ENCODE data around the gene SPSB1. TPM values are rescaled to one million over a fixed set of nuclear protein-coding genes. Genes with fewer than 3 reads are reported as not detected.

The SPSB1 gene
- total and polyA plus RNA-seq, 12 donors: 1.4 to 14.0 (median 9.9) TPM

DNA sequence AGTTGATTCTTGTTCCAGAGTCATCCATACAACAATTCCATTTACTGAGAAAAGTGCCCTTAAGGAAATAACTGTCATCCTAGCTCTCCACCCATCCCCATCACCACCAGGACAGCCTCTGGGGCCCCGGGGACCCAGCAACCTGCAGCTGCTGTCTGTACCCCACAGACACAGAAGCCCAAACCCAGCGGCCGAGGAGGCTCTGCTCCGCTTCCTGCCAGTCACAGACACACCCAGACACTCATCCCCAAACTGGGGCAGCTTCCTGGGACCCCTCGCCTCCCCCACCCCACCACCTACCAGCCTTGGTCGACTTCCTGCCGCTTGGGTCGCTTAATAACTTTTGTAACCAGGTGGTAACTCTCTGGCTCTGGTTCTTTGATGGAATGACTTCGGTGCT lies 125.0 kb downstream of the SPSB1 start:
- TF ChIP-seq POLR2A (IDR thresholded peaks at IDR 0.05): no peak
- TF ChIP-seq, protein P1, sequence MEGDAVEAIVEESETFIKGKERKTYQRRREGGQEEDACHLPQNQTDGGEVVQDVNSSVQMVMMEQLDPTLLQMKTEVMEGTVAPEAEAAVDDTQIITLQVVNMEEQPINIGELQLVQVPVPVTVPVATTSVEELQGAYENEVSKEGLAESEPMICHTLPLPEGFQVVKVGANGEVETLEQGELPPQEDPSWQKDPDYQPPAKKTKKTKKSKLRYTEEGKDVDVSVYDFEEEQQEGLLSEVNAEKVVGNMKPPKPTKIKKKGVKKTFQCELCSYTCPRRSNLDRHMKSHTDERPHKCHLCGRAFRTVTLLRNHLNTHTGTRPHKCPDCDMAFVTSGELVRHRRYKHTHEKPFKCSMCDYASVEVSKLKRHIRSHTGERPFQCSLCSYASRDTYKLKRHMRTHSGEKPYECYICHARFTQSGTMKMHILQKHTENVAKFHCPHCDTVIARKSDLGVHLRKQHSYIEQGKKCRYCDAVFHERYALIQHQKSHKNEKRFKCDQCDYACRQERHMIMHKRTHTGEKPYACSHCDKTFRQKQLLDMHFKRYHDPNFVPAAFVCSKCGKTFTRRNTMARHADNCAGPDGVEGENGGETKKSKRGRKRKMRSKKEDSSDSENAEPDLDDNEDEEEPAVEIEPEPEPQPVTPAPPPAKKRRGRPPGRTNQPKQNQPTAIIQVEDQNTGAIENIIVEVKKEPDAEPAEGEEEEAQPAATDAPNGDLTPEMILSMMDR (IDR thresholded peaks at IDR 0.05): no peak
- 81 to 86% (median 83%) methylated on average over 8 to 9 of the region's 9 CpGs for WGBS, 4 donors
- peaks cover 11 to 13% of the 10 kb centered on the region in 2 donors for H3K4me1 ChIP-seq (replicated peaks in 1 of 2)
- no peak overlapping the region for H3K4me3 ChIP-seq
- no peak overlapping the region for H3K27ac ChIP-seq
- no peak for DNase-seq
- intact Hi-C loops (cut with DNase I): no loop called here
- no peaks in the 10 kb centered on the region for H3K27me3 ChIP-seq
- H3K9me3 ChIP-seq (replicated peaks in 1 of 3): no peaks in the 10 kb centered on the region
- no peaks in the 10 kb centered on the region for H3K36me3 ChIP-seq (replicated peaks in 1 of 2)

- TF ChIP-seq, protein P1 (IDR thresholded peaks at IDR 0.05): no peak
- TF ChIP-seq POLR2A (IDR thresholded peaks at IDR 0.05): no peak
- peaks cover 0 to 4% of the 10 kb centered on the region in 2 donors for H3K4me1 ChIP-seq (replicated peaks in 1 of 2)
- WGBS, 4 donors: 87 to 96% (median 89%) methylated on average over 6 to 7 of the region's 7 CpGs
Observed at GRCh38 chr1:9418851-9419250, 126.2 kb downstream of the SPSB1 start.

More at GRCh38 chr1:9418851-9419250, 126.2 kb downstream of the SPSB1 start:
- H3K27ac ChIP-seq: no peak overlapping the region
- H3K4me3 ChIP-seq: no peak overlapping the region
- no peaks in the 10 kb centered on the region for H3K9me3 ChIP-seq (replicated peaks in 1 of 3)
- H3K36me3 ChIP-seq (replicated peaks in 1 of 2): no peaks in the 10 kb centered on the region
- no peaks in the 10 kb centered on the region for H3K27me3 ChIP-seq
- DNase-seq: no peak
- intact Hi-C loops (cut with DNase I): no loop called here

Other genes with a start within 250 kb of the SPSB1 start
- 10 to 100 TPM in 5 of 9 donors, 1 to 10 TPM in 3, under 1 TPM in 1; 0.50 to 29.9 (median 12.7) TPM for gene SLC2A5, start 223.3 kb upstream of the SPSB1 start, total RNA-seq
- 1 to 10 TPM; 2.4 to 5.7 (median 2.8) TPM for gene SLC2A5, start 223.3 kb upstream of the SPSB1 start, polyA plus RNA-seq
- gene GPR157, start 163.8 kb upstream of the SPSB1 start, total RNA-seq: 10 to 100 TPM in 4 of 9 donors, 1 to 10 TPM in 5; 5.0 to 16.8 (median 8.5) TPM
- 1 to 10 TPM; 2.0 to 6.7 (median 2.9) TPM for gene GPR157, start 163.8 kb upstream of the SPSB1 start, polyA plus RNA-seq
- gene H6PD, start 58.1 kb upstream of the SPSB1 start, total RNA-seq: 100 to 1,000 TPM in 2 of 9 donors, 10 to 100 TPM in 7; 21.3 to 116 (median 82.3) TPM
- gene H6PD, start 58.1 kb upstream of the SPSB1 start, polyA plus RNA-seq: 10 to 100 TPM; 20.3 to 28.8 (median 22.7) TPM
- 10 to 100 TPM in 1 of 9 donors, 1 to 10 TPM in 8; 2.1 to 10.3 (median 3.6) TPM for gene SLC25A33, start 246.6 kb downstream of the SPSB1 start, total RNA-seq
- gene SLC25A33, start 246.6 kb downstream of the SPSB1 start, polyA plus RNA-seq: 1 to 10 TPM; 1.9 to 5.5 (median 2.6) TPM